HEK293 (cell line): ENCODE data around the gene SERPINB6.

Experiments used
- CTCF ChIA-PET: fragments of 350-600 bp; formaldehyde crosslinking; extraction: SDS; loops from one replicate; lab custom pipeline; 2021; ENCODE audit warnings: antibody characterized with exemption; lab: Yijun Ruan, JAX
- POLR2A ChIA-PET: fragments of 300-600 bp; formaldehyde crosslinking; extraction: SDS; loops from one replicate; lab custom pipeline; 2020; ENCODE audit warnings: antibody characterized with exemption, inconsistent platforms; lab: Yijun Ruan, JAX
- H3K27ac ChIP-seq: fragments of 200-500 bp; sonication (Bioruptor generic); 2 replicates; pipeline ENCODE4 v1.5.1; 2014; ENCODE audit warnings: low read depth, low read length, control low read depth, inconsistent platforms; ENCODE audit errors: extremely low read depth
- H3K36me3 ChIP-seq, 2 experiments: fragments of 200-500 bp in 1 of 2; sonication (Bioruptor generic) in 1 of 2; 1 replicate in 1 of 2; 2 replicates in 1 of 2; pipeline ENCODE4 v1.5.1; 2014 to 2017; ENCODE audit warnings: inconsistent platforms in 2 of 2, low read length in 2 of 2; ENCODE audit not compliant: control insufficient read depth in 2 of 2, insufficient read depth in 1 of 2
- H3K4me1 ChIP-seq: fragments of 200-500 bp; sonication (Bioruptor generic); 2 replicates; pipeline ENCODE4 v1.5.1; 2014; ENCODE audit warnings: mild to moderate bottlenecking, low read length, inconsistent platforms; ENCODE audit not compliant: control insufficient read depth, insufficient read depth
- H3K4me3 ChIP-seq: 2 replicates; pipeline ENCODE4 v1.5.1; 2011; ENCODE audit warnings: low read depth, mild to moderate bottlenecking, control low read depth, low read length, moderate library complexity
- H3K9me3 ChIP-seq: fragments of 200-500 bp; sonication (Bioruptor generic); 2 replicates; pipeline ENCODE4 v1.5.1; 2014; ENCODE audit warnings: low read depth, low read length, inconsistent platforms; ENCODE audit not compliant: control insufficient read depth, insufficient read depth
- EGR2 ChIP-seq: fragments of 450-650 bp; formaldehyde crosslinking; IDR thresholded peaks from 2 replicates; pipeline ENCODE4 v1.5.1; 2016; ENCODE audit warnings: low read depth, missing biosample characterization, missing genetic modification characterization
- GLIS2 ChIP-seq: fragments of 450-650 bp; formaldehyde crosslinking; IDR thresholded peaks from 2 replicates; pipeline ENCODE4 v1.5.1; 2016; ENCODE audit warnings: missing biosample characterization, missing genetic modification characterization
- IKZF3 ChIP-seq: fragments of 450-650 bp; IDR thresholded peaks from 2 replicates; pipeline ENCODE4 v1.5.0; 2018; ENCODE audit warnings: missing biosample characterization, mild to moderate bottlenecking, missing genetic modification characterization, moderate library complexity
- KLF10 ChIP-seq: fragments of 450-650 bp; IDR thresholded peaks from 2 replicates; pipeline ENCODE4 v1.5.1; 2018; ENCODE audit warnings: missing biosample characterization, mild to moderate bottlenecking, missing genetic modification characterization
- RBAK ChIP-seq: fragments of 450-650 bp; formaldehyde crosslinking; IDR thresholded peaks from 2 replicates; pipeline ENCODE4 v1.5.1; 2016; ENCODE audit warnings: missing biosample characterization, missing genetic modification characterization
- ZFP37 ChIP-seq: fragments of 450-650 bp; formaldehyde crosslinking; IDR thresholded peaks from 2 replicates; pipeline ENCODE4 v1.5.1; 2016; ENCODE audit warnings: missing biosample characterization, missing genetic modification characterization
- ZNF10 ChIP-seq: fragments of 450-650 bp; formaldehyde crosslinking; IDR thresholded peaks from 2 replicates; pipeline ENCODE4 v1.5.1; 2017; ENCODE audit warnings: missing biosample characterization, missing genetic modification characterization
- ZNF214 ChIP-seq: fragments of 450-650 bp; formaldehyde crosslinking; IDR thresholded peaks from 2 replicates; pipeline ENCODE4 v1.5.1; 2017; ENCODE audit warnings: missing biosample characterization, mild to moderate bottlenecking, missing genetic modification characterization, borderline replicate concordance
- ZNF23 ChIP-seq: fragments of 450-650 bp; formaldehyde crosslinking; IDR thresholded peaks from 2 replicates; pipeline ENCODE4 v1.5.1; 2016; ENCODE audit warnings: missing biosample characterization, missing genetic modification characterization, borderline replicate concordance
- ZNF768 ChIP-seq: fragments of 450-650 bp; formaldehyde crosslinking; IDR thresholded peaks from 2 replicates; pipeline ENCODE4 v1.5.1; 2018; ENCODE audit warnings: missing biosample characterization, mild to moderate bottlenecking, missing genetic modification characterization
- TF ChIP-seq, protein P1 (sequence below): fragments of 450-650 bp; formaldehyde crosslinking; IDR thresholded peaks from 2 replicates; pipeline ENCODE4 v1.5.1; 2016; ENCODE audit warnings: missing biosample characterization, missing genetic modification characterization
- TF ChIP-seq, protein P2 (sequence below): fragments of 450-650 bp; formaldehyde crosslinking; IDR thresholded peaks from 2 replicates; pipeline ENCODE4 v1.5.1; 2016; ENCODE audit warnings: missing biosample characterization, missing genetic modification characterization
- TF ChIP-seq, protein P3 (sequence below): fragments of 450-650 bp; formaldehyde crosslinking; IDR thresholded peaks from 2 replicates; pipeline ENCODE4 v1.5.1; 2016; ENCODE audit warnings: missing biosample characterization, missing genetic modification characterization
- TF ChIP-seq, protein P4 (sequence below): fragments of 450-650 bp; formaldehyde crosslinking; IDR thresholded peaks from 2 replicates; pipeline ENCODE4 v1.5.1; 2016; ENCODE audit warnings: missing biosample characterization, missing genetic modification characterization
- TF ChIP-seq, protein P5 (sequence below): fragments of 450-650 bp; formaldehyde crosslinking; IDR thresholded peaks from 2 replicates; pipeline ENCODE4 v1.5.1; 2017; ENCODE audit warnings: missing biosample characterization, missing genetic modification characterization
- TF ChIP-seq, protein P6 (sequence below): fragments of 450-650 bp; IDR thresholded peaks from 2 replicates; pipeline ENCODE4 v1.5.1; 2018; ENCODE audit warnings: missing biosample characterization, mild to moderate bottlenecking, missing genetic modification characterization

Gene SERPINB6

DNA sequence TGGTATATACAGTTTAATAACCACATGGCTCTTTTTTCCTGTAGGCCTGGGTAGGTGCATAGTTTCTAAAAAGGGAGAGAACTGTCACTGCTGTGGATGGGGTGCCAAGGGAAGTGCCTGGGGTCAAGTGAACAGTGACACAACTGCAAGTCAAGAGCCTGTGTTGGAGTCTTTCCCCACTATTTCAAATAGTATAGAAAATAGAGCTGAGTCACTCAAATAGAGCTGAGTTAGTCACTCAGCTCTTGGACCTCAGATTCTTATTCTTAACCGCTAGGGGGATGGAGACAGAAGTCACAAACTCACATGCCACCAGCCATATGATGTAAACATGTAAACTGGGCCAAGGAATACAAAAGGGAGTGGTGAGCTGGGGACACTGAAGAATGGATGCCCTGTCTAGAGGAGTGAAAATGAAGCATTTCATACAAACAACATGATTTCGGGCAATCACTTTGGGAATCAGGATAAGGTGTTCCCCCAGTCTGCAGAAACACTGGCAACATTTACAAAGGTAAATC is 30.5 kb upstream of the SERPINB6 start (continued):
- TF ChIP-seq, protein P1, sequence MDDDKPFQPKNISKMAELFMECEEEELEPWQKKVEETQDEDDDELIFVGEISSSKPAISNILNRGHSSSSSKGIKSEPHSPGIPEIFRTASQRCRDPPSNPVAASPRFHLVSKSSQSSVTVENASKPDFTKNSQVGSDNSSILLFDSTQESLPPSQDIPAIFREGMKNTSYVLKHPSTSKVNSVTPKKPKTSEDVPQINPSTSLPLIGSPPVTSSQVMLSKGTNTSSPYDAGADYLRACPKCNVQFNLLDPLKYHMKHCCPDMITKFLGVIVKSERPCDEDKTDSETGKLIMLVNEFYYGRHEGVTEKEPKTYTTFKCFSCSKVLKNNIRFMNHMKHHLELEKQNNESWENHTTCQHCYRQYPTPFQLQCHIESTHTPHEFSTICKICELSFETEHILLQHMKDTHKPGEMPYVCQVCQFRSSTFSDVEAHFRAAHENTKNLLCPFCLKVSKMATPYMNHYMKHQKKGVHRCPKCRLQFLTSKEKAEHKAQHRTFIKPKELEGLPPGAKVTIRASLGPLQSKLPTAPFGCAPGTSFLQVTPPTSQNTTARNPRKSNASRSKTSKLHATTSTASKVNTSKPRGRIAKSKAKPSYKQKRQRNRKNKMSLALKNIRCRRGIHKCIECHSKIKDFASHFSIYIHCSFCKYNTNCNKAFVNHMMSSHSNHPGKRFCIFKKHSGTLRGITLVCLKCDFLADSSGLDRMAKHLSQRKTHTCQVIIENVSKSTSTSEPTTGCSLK (tag by site-specific recombination): no peak
- TF ChIP-seq GLIS2 (no peak), IKZF3 (tag by site-specific recombination) (no peak), ZNF214 (tag by site-specific recombination) (no peak), RBAK (tag by site-specific recombination) (no peak), ZNF23 (tag by site-specific recombination) (no peak), ZNF768 (tag by site-specific recombination) (no peak), ZNF10 (no peak)
- TF ChIP-seq, protein P2, sequence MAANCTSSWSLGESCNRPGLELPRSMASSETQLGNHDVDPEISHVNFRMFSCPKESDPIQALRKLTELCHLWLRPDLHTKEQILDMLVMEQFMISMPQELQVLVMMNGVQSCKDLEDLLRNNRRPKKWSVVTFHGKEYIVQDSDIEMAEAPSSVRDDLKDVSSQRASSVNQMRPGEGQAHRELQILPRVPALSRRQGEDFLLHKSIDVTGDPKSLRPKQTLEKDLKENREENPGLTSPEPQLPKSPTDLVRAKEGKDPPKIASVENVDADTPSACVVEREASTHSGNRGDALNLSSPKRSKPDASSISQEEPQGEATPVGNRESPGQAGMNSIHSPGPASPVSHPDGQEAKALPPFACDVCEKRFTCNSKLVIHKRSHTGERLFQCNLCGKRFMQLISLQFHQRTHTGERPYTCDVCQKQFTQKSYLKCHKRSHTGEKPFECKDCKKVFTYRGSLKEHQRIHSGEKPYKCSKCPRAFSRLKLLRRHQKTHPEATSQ (tag by site-specific recombination): no peak

DNA sequence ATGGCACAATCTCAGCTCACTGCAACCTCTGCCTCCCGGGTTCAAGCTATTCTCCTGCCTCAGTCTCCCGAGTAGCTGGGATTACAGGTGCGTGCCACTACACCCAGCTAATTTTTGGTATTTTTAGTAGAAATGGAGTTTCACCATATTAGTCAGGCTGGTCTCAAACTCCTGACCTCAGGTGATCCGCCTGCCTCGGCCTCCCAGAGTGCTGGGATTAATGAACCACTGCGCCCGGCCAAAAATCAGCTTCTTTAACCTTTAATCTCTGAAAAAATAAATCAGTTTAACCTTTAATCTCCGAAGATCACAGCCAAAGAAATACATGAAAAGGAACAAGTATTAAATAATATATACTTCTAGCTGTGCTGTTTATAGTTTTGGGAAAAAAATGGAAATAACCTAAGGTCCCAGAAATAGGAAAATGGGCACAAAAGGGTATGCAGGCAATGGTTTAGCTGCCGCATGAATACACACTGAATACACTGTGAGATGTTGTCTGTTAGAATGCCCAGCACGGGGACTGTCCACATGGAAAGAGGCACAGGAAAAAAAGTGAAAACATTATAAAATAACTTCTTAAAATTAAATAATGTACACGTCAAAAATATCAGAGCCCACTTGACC is 29.9 kb upstream of the SERPINB6 start:
- H3K9me3 ChIP-seq: no peaks in the 10 kb centered on the region
- no peak for TF ChIP-seq ZFP37 (tag by site-specific recombination)
- TF ChIP-seq, all 188 proteins: peak for 0
- POLR2A ChIA-PET: interaction anchor here (0.5 to 1.7 kb wide), 12 partner anchors 11 to 968 kb away, joined by 3 to 8 read pairs (median 4); no protein-coding TSS in a partner anchor
- no peak overlapping the region for H3K4me3 ChIP-seq
- CTCF ChIA-PET: interaction anchor here (0.6 to 8.1 kb wide), 25 partner anchors 9 to 310 kb away, joined by 3 to 71 read pairs (median 4); no protein-coding TSS in a partner anchor
- H3K27ac ChIP-seq: no peak overlapping the region
- no peaks in the 10 kb centered on the region for H3K4me1 ChIP-seq
- peaks cover 0 to 17% of the 10 kb centered on the region in 2 experiments; a peak in 1 of 3 replicates for H3K36me3 ChIP-seq

DNA sequence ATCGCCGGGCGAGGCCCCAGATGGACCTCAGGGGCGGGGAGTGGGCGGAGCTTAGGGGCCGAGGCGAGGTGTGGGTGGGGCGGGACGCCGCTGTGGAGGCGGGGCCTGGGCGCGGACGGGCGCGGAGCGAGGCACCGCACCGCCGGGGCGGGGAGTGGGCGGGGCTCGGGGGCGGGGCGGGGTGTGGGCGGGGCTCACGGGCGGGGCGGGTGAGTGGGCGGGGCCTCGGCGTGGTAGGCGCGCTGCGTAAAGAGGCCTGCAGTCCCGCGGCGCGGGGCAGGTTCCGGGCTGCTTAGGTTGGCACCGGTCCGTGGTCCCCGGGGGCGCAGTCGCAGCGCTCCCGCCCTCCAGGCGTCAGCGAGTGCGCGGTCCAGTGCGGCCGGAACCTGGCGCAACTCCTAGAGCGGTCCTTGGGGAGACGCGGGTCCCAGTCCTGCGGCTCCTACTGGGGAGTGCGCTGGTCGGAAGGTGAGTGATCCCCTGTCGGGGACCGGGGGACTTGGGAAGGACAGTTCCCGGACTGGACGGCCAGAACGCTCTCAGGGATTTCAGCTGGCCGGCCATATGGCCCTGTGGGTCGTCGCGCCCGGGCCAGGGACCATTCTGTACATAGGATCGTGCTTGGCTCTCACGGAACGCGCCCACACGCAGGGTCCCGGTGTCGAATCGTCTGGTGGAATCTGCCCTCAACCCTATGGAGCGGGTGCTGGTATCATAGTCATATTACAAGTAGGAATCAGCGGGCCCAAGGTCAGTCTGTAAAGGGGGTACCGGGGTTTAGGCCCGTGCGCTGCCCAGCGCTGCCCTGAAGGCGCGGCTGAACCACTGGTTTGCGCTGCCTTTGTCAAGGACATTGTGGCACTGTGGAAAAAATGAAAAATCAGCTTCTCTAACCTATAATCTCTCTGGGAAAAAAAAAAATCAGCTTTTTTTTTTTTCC is 28.5 kb upstream of the SERPINB6 start, which contains the start of gene NQO2:
NQO2 (plus strand) TSS at position 277 of the 940 bp plus-strand sequence. CDS start 6,659 bp downstream, outside the sequence.
- Histone ChIP-seq H3K27ac (peak within 1 kb of the TSS; percentile 63; the same call in 1 of the 2 replicates), H3K36me3 (peaks cover 0 to 7% of the 10 kb centered on the region in 2 experiments; a peak in 1 of 3 replicates), H3K4me1 (no peaks in the 10 kb centered on the region), H3K4me3 (peak within 1 kb of the TSS; percentile 79), H3K9me3 (no peaks in the 10 kb centered on the region)
- CTCF ChIA-PET: interaction anchor here (0.6 to 8.1 kb wide), 17 partner anchors 8 to 285 kb away, joined by 3 to 71 read pairs (median 3); no protein-coding TSS in a partner anchor
- POLR2A ChIA-PET: interaction anchor here (0.5 to 1.8 kb wide), 15 partner anchors 10 to 1059 kb away, joined by 3 to 14 read pairs (median 4); partner anchors contain the start of genes BPHL, RIPK1, SERPINB6 and WRNIP1
- TF ChIP-seq, protein P3, sequence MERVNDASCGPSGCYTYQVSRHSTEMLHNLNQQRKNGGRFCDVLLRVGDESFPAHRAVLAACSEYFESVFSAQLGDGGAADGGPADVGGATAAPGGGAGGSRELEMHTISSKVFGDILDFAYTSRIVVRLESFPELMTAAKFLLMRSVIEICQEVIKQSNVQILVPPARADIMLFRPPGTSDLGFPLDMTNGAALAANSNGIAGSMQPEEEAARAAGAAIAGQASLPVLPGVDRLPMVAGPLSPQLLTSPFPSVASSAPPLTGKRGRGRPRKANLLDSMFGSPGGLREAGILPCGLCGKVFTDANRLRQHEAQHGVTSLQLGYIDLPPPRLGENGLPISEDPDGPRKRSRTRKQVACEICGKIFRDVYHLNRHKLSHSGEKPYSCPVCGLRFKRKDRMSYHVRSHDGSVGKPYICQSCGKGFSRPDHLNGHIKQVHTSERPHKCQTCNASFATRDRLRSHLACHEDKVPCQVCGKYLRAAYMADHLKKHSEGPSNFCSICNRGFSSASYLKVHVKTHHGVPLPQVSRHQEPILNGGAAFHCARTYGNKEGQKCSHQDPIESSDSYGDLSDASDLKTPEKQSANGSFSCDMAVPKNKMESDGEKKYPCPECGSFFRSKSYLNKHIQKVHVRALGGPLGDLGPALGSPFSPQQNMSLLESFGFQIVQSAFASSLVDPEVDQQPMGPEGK: 0 out of 2 replicates have a peak, but pooled peaks have one; percentile 58
- TF ChIP-seq EGR2 (tag by site-specific recombination) (peak; percentile 49; the same call in 1 of the 2 replicates), KLF10 (tag by site-specific recombination) (peak; percentile 80)
- TF ChIP-seq, protein P4, sequence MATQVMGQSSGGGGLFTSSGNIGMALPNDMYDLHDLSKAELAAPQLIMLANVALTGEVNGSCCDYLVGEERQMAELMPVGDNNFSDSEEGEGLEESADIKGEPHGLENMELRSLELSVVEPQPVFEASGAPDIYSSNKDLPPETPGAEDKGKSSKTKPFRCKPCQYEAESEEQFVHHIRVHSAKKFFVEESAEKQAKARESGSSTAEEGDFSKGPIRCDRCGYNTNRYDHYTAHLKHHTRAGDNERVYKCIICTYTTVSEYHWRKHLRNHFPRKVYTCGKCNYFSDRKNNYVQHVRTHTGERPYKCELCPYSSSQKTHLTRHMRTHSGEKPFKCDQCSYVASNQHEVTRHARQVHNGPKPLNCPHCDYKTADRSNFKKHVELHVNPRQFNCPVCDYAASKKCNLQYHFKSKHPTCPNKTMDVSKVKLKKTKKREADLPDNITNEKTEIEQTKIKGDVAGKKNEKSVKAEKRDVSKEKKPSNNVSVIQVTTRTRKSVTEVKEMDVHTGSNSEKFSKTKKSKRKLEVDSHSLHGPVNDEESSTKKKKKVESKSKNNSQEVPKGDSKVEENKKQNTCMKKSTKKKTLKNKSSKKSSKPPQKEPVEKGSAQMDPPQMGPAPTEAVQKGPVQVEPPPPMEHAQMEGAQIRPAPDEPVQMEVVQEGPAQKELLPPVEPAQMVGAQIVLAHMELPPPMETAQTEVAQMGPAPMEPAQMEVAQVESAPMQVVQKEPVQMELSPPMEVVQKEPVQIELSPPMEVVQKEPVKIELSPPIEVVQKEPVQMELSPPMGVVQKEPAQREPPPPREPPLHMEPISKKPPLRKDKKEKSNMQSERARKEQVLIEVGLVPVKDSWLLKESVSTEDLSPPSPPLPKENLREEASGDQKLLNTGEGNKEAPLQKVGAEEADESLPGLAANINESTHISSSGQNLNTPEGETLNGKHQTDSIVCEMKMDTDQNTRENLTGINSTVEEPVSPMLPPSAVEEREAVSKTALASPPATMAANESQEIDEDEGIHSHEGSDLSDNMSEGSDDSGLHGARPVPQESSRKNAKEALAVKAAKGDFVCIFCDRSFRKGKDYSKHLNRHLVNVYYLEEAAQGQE: peak; percentile 47
- TF ChIP-seq, protein P5, sequence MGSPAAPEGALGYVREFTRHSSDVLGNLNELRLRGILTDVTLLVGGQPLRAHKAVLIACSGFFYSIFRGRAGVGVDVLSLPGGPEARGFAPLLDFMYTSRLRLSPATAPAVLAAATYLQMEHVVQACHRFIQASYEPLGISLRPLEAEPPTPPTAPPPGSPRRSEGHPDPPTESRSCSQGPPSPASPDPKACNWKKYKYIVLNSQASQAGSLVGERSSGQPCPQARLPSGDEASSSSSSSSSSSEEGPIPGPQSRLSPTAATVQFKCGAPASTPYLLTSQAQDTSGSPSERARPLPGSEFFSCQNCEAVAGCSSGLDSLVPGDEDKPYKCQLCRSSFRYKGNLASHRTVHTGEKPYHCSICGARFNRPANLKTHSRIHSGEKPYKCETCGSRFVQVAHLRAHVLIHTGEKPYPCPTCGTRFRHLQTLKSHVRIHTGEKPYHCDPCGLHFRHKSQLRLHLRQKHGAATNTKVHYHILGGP: no peak
- TF ChIP-seq, protein P6, sequence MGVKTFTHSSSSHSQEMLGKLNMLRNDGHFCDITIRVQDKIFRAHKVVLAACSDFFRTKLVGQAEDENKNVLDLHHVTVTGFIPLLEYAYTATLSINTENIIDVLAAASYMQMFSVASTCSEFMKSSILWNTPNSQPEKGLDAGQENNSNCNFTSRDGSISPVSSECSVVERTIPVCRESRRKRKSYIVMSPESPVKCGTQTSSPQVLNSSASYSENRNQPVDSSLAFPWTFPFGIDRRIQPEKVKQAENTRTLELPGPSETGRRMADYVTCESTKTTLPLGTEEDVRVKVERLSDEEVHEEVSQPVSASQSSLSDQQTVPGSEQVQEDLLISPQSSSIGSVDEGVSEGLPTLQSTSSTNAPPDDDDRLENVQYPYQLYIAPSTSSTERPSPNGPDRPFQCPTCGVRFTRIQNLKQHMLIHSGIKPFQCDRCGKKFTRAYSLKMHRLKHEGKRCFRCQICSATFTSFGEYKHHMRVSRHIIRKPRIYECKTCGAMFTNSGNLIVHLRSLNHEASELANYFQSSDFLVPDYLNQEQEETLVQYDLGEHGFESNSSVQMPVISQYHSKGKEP (tag by site-specific recombination): peak; percentile 33; the same call in 1 of the 2 replicates
